GM12872 (cell line): ENCODE measurements around the gene SYNDIG1L.

Experiments used
- CTCF ChIP-seq: IDR thresholded peaks from 3 replicates; pipeline ENCODE4 v1.5.1; 2011; ENCODE audit warnings: low read depth, mild to moderate bottlenecking, low read length, moderate library complexity; ENCODE audit not compliant: insufficient read depth

The SYNDIG1L gene

GRCh38 chr14:74464785-74465184 lies 38.8 kb upstream of the SYNDIG1L start:
- no peak for TF ChIP-seq CTCF

- no peak for TF ChIP-seq CTCF
Observed at GRCh38 chr14:74463697-74464096, 37.7 kb upstream of the SYNDIG1L start.

- TF ChIP-seq CTCF: no peak
Observed at GRCh38 chr14:74462993-74463392, 37.0 kb upstream of the SYNDIG1L start.

- TF ChIP-seq CTCF: no peak
Observed at GRCh38 chr14:74459976-74460375, 34.0 kb upstream of the SYNDIG1L start.

GRCh38 chr14:74459289-74459946 lies 33.4 kb upstream of the SYNDIG1L start:
- peak; percentile 84 for TF ChIP-seq CTCF

- TF ChIP-seq CTCF: no peak
Observed at GRCh38 chr14:74457565-74457895, 31.5 kb upstream of the SYNDIG1L start.

GRCh38 chr14:74456684-74457564 lies 30.9 kb upstream of the SYNDIG1L start:
- no peak for TF ChIP-seq CTCF
